K562 (cell line): ENCODE results near the gene CD44. TPM values are rescaled to one million over a fixed set of nuclear protein-coding genes. Genes with fewer than 3 reads are reported as not detected.

ENCODE experiments used
- ATAC-seq: fragments of 200-7000 bp; cut with Tn5 transposase; 3 replicates; pipeline ENCODE4 v1.9.1; 2020; ENCODE audit warnings: moderate library complexity
- BruUV-seq: library from RNA; stranded (reverse); fragments of 400-500 nt; replicated peaks from 2 replicates; lab custom pipeline; 2021; lab: Mats Ljungman, UMichigan
- CTCF ChIA-PET: fragments of 300-600 bp; formaldehyde crosslinking; extraction: SDS; loops from one replicate; lab custom pipeline; 2021; ENCODE audit warnings: low intra/inter-chr PET ratio; lab: Yijun Ruan, JAX
- POLR2A ChIA-PET: fragments of 300-600, 350-650 bp; sonication (Branson Sonifier 250); formaldehyde crosslinking; extraction: SDS; loops from one replicate; lab custom pipeline; 2021; ENCODE audit warnings: antibody characterized with exemption, inconsistent platforms; lab: Yijun Ruan, JAX
- DNase-seq, 4 experiments: peaks; one replicate each; pipeline versions ENCODE4 v3.0.0 to v3.0.0-alpha.2; 2011 to 2018; ENCODE audit warnings: low spot score in 3 of 4, mixed read lengths in 3 of 4; ENCODE audit errors: extremely low read depth in 1 of 4
- FAIRE-seq: peaks from 2 replicates; lab custom pipeline; 2011; peaks lifted over from hg19 to GRCh38; lab: Jason Lieb, UNC
- H2AFZ ChIP-seq: 2 replicates; pipeline ENCODE4 v1.6.0; 2011; ENCODE audit warnings: low read depth, low read length, control low read depth, inconsistent platforms
- H3K27ac ChIP-seq: fragments of 200-600 bp; 3 replicates; pipeline ENCODE4 v1.8.0; 2011; ENCODE audit warnings: low read depth, mild to moderate bottlenecking, control low read depth, inconsistent platforms, low read length, moderate library complexity, mixed read lengths; ENCODE audit errors: extremely low read depth
- H3K27me3 ChIP-seq, 2 experiments: fragments of 300-600 bp in 1 of 2; 2 replicates in 1 of 2; 3 replicates in 1 of 2; pipeline versions ENCODE4 v1.6.0 to v1.8.0; 2011; ENCODE audit warnings: inconsistent platforms in 2 of 2, low read length in 2 of 2, mild to moderate bottlenecking in 1 of 2, mixed read lengths in 1 of 2, moderate library complexity in 1 of 2; ENCODE audit not compliant: control insufficient read depth in 2 of 2, insufficient read depth in 2 of 2
- H3K36me3 ChIP-seq: fragments of 300-600 bp; 3 replicates; pipeline ENCODE4 v1.8.0; 2011; ENCODE audit warnings: mild to moderate bottlenecking, low read length, inconsistent platforms; ENCODE audit not compliant: control insufficient read depth, insufficient read depth
- H3K4me1 ChIP-seq, 2 experiments: fragments of 200-600 bp in 1 of 2; replicated peaks in 1 of 2; 2 replicates in 1 of 2; 3 replicates in 1 of 2; pipeline versions ENCODE4 v1.5.1 to v1.8.0; 2011; ENCODE audit warnings: inconsistent platforms in 2 of 2, low read length in 2 of 2, mild to moderate bottlenecking in 1 of 2, mixed read lengths in 1 of 2, moderate library complexity in 1 of 2; ENCODE audit not compliant: control insufficient read depth in 2 of 2, insufficient read depth in 2 of 2
- H3K4me2 ChIP-seq: 2 replicates; pipeline ENCODE4 v1.6.1; 2011; ENCODE audit warnings: low read length, control low read depth, inconsistent platforms, mixed read lengths; ENCODE audit not compliant: insufficient read depth
- H3K4me3 ChIP-seq: fragments of 200-600 bp; sonication (generic), shearing (Covaris generic); 2 replicates; pipeline ENCODE4 v1.5.1; 2016; ENCODE audit warnings: control low read depth, inconsistent platforms
- H3K79me2 ChIP-seq: fragments of 200-600 bp; 3 replicates; pipeline ENCODE4 v1.8.0; 2011; ENCODE audit warnings: low read length, inconsistent platforms; ENCODE audit not compliant: control insufficient read depth, insufficient read depth
- H3K9ac ChIP-seq, 2 experiments: 2 replicates each; pipeline versions ENCODE4 v1.6.0 to v1.6.1; 2011; ENCODE audit warnings: low read depth in 2 of 2, low read length in 2 of 2, control low read depth in 1 of 2, inconsistent platforms in 1 of 2, mild to moderate bottlenecking in 1 of 2, mixed read lengths in 1 of 2; ENCODE audit not compliant: insufficient read depth in 1 of 2
- H3K9me1 ChIP-seq: one replicate; pipeline ENCODE4 v1.6.0; 2011; ENCODE audit warnings: inconsistent platforms, mild to moderate bottlenecking, low read length, moderate library complexity; ENCODE audit not compliant: control insufficient read depth, insufficient read depth
- H3K9me3 ChIP-seq: replicated peaks from 2 replicates; pipeline ENCODE4 v1.5.1; 2011; ENCODE audit warnings: low read depth, low read length, inconsistent platforms; ENCODE audit not compliant: control insufficient read depth, insufficient read depth
- H4K20me1 ChIP-seq: replicated peaks from 2 replicates; pipeline ENCODE4 v1.6.1; 2011; ENCODE audit warnings: low read length, inconsistent platforms, mixed read lengths; ENCODE audit not compliant: control insufficient read depth, insufficient read depth
- ATF6 ChIP-seq: sonication (generic); formaldehyde crosslinking; IDR thresholded peaks from 2 replicates; pipeline ENCODE4 v1.4.0; 2020; ENCODE audit warnings: mild to moderate bottlenecking, missing genetic modification reagents
- BDP1 ChIP-seq: IDR thresholded peaks from 3 replicates; pipeline ENCODE4 v1.6.1; 2011; ENCODE audit not compliant: insufficient read length, insufficient read depth
- CHD2 ChIP-seq: IDR thresholded peaks from 2 replicates; pipeline ENCODE4 v1.6.1; 2011; ENCODE audit warnings: low read depth, low read length
- CXXC5 ChIP-seq: fragments of 250-450 bp; sonication (Bioruptor Pico); IDR thresholded peaks from 2 replicates; pipeline ENCODE4 v1.8.0; 2022; ENCODE audit warnings: inconsistent platforms, mild to moderate bottlenecking, moderate library complexity
- ELF2 ChIP-seq: fragments of 250-450 bp; sonication (Bioruptor Pico); IDR thresholded peaks from 2 replicates; pipeline ENCODE4 v1.5.0; 2021; ENCODE audit warnings: mild to moderate bottlenecking
- MEF2D ChIP-seq: conservative IDR thresholded peaks from 2 replicates; pipeline ENCODE4 v1.6.1; 2016; ENCODE audit warnings: low read depth, missing genetic modification characterization, missing compliant biosample characterization
- MTF1 ChIP-seq: fragments of 250-450 bp; sonication (Bioruptor Pico); IDR thresholded peaks from 2 replicates; pipeline ENCODE4 v1.9.0; 2021; ENCODE audit warnings: moderate library complexity, mild to moderate bottlenecking, inconsistent platforms, borderline replicate concordance
- PRPF4 ChIP-seq: fragments of 200-400 bp; formaldehyde crosslinking; IDR thresholded peaks from one replicate; pipeline ENCODE4 v1.6.1; 2017; ENCODE audit warnings: low read length, low read depth, mild to moderate bottlenecking; ENCODE audit not compliant: insufficient read depth, poor library complexity, severe bottlenecking
- RBM14 ChIP-seq: fragments of 200-400 bp; formaldehyde crosslinking; IDR thresholded peaks from 2 replicates; pipeline ENCODE4 v1.6.1; 2018; ENCODE audit warnings: low read depth, mild to moderate bottlenecking, low read length, moderate library complexity, borderline replicate concordance; ENCODE audit not compliant: insufficient read depth
- SIN3B ChIP-seq: fragments of 450-650 bp; IDR thresholded peaks from 2 replicates; pipeline ENCODE4 v1.6.1; 2017; ENCODE audit warnings: low read depth, mild to moderate bottlenecking, moderate library complexity
- SP1 ChIP-seq: sonication (generic); formaldehyde crosslinking; IDR thresholded peaks from 2 replicates; pipeline ENCODE4 v1.8.1; 2022; ENCODE audit warnings: mild to moderate bottlenecking, missing genetic modification reagents
- TBL1XR1 ChIP-seq, 2 experiments: IDR thresholded peaks; 2 replicates each; pipeline ENCODE4 v1.6.1; 2012; ENCODE audit warnings: improper control_type of control experiment in 2 of 2, low read length in 2 of 2, mild to moderate bottlenecking in 1 of 2
- TSC22D4 ChIP-seq: fragments of 450-650 bp; IDR thresholded peaks from 2 replicates; pipeline ENCODE4 v1.6.1; 2016; ENCODE audit warnings: missing genetic modification characterization, missing biosample characterization, control low read depth
- VEZF1 ChIP-seq: fragments of 200-800 bp; sonication (Bioruptor generic); IDR thresholded peaks from 2 replicates; pipeline ENCODE4 v1.6.1; 2017; ENCODE audit warnings: missing genetic modification characterization, missing compliant biosample characterization
- ZBTB49 ChIP-seq: sonication (generic); formaldehyde crosslinking; IDR thresholded peaks from 2 replicates; pipeline ENCODE4 v1.8.0; 2022; ENCODE audit warnings: missing genetic modification reagents, mild to moderate bottlenecking, borderline replicate concordance
- ZNF12 ChIP-seq: sonication (generic); formaldehyde crosslinking; IDR thresholded peaks from 2 replicates; pipeline ENCODE4 v1.4.0; 2020; ENCODE audit warnings: mild to moderate bottlenecking, missing genetic modification reagents
- ZNF24 ChIP-seq: fragments of 450-650 bp; IDR thresholded peaks from 2 replicates; pipeline ENCODE4 v1.6.1; 2016
- ZNF3 ChIP-seq: fragments of 250-450 bp; sonication (Bioruptor Pico); IDR thresholded peaks from 2 replicates; pipeline ENCODE4 v1.5.0; 2021; ENCODE audit warnings: mild to moderate bottlenecking, moderate library complexity
- ZNF583 ChIP-seq: fragments of 250-450 bp; sonication (Bioruptor Pico); IDR thresholded peaks from 2 replicates; pipeline ENCODE4 v1.4.0; 2020
- ZNF586 ChIP-seq: fragments of 450-650 bp; formaldehyde crosslinking; conservative IDR thresholded peaks from 2 replicates; pipeline ENCODE4 v1.4.0; 2020; ENCODE audit warnings: mild to moderate bottlenecking, moderate library complexity
- WGBS: fragments of 100-300 bp; shearing (Covaris generic); methylation state at CpG from one replicate; pipeline ENCODE4 v1.1.6; 2016; ENCODE audit warnings: low coverage, mixed read lengths; ENCODE audit not compliant: insufficient coverage; ENCODE audit errors: missing lambda C conversion rate; 5-methylcytosine and 5-hydroxymethylcytosine counted together
- in situ Hi-C: fragments of 300-500 bp; cut with MboI; formaldehyde crosslinking; loops from 4 replicates; pipeline ENCODE4 v1.15.0; 2018; ENCODE audit warnings: inconsistent platforms, mixed read lengths
- intact Hi-C: fragments of 100-400 bp; cut with micrococcal nuclease; formaldehyde crosslinking; loops from 2 replicates; pipeline ENCODE4 v1.14.2; 2022
- polyA plus RNA-seq, 8 experiments: library from polyadenylated mRNA; depleted of rRNA in 4 of 8; stranded (reverse) in 5 of 8; unstranded in 3 of 8; fragments of >200 nt; fragmentation: Nextera tagmentation in 2 of 8; fragmentation: Illumina TruSeq in 1 of 8; extraction: Ambion mirVana in 2 of 8; extraction: Trizol in 1 of 8; gene quantifications; 2 replicates each; pipeline versions ENCODE4 v1.2.1 to v1.2.3, GENCODE V29; 2011 to 2014; ENCODE audit warnings: inconsistent platforms in 1 of 8, missing spikeins in 1 of 8
- total RNA-seq, 7 experiments: library from RNA; depleted of rRNA in 6 of 7; stranded (reverse); fragments of >200 nt in 6 of 7; fragmentation: Illumina TruSeq in 2 of 7; extraction: Trizol in 2 of 7; gene quantifications; 2 replicates each; pipeline versions ENCODE4 v1.2.1 to v1.2.3, GENCODE V29; 2011 to 2021; ENCODE audit warnings: low replicate concordance in 1 of 7

CD44 gene
- total and polyA plus RNA-seq, 9 of the 15 experiments (the other 6 are each of a cell fraction or from before 2014, with no cell fraction given): 1.2 to 13.9 (median 3.0) TPM

- POLR2A ChIA-PET: no interaction called here
- H3K9ac ChIP-seq: no peak overlapping the region
- no TSS peak for BruUV-seq
- CTCF ChIA-PET: no interaction called here
- H3K27me3 ChIP-seq: peaks cover 2 to 10% of the 10 kb centered on the region in 2 experiments; a peak in 1 of 5 replicates
- H3K9me1 ChIP-seq: no peaks in the 10 kb centered on the region
- no peaks in the 10 kb centered on the region; the same call in 1 of the 2 replicates for H4K20me1 ChIP-seq
- ATAC-seq: no peak
- no peaks in the 10 kb centered on the region for H3K79me2 ChIP-seq
- no peak for DNase-seq
- H3K27ac ChIP-seq: no peak overlapping the region
- H3K4me3 ChIP-seq: no peak overlapping the region
- no peak overlapping the region for H3K4me2 ChIP-seq
- in situ Hi-C loops: no loop called here
- no peaks in the 10 kb centered on the region for H3K4me1 ChIP-seq
- no peaks in the 10 kb centered on the region for H3K9me3 ChIP-seq
- FAIRE-seq: no peak
- H2AFZ ChIP-seq: no peak overlapping the region
- intact Hi-C loops: no loop called here
- TF ChIP-seq ATF6 (CRISPR knock-in tag): no peak
- no peak for TF ChIP-seq VEZF1 (CRISPR knock-in tag)
- no peak for TF ChIP-seq PRPF4
- TF ChIP-seq ZNF3 (CRISPR knock-in tag): no peak
- no peak for TF ChIP-seq SIN3B
- no peak for TF ChIP-seq ZNF12 (CRISPR knock-in tag)
- TF ChIP-seq SP1 (CRISPR knock-in tag): no peak
- TF ChIP-seq MEF2D (tag): no peak
- no peak for TF ChIP-seq ZNF583 (CRISPR knock-in tag)
- TF ChIP-seq CXXC5 (CRISPR knock-in tag): no peak
- TF ChIP-seq ZNF586 (CRISPR knock-in tag): no peak
- no peak for TF ChIP-seq MTF1 (CRISPR knock-in tag)
- TF ChIP-seq BDP1: no peak
- no peak for TF ChIP-seq ZNF24
- TF ChIP-seq TBL1XR1 (IDR thresholded peaks at IDR 0.05; ENCODE audit: low read length in 2 of 2): no peak
- no peak for TF ChIP-seq TSC22D4 (tag)
- no peak for TF ChIP-seq RBM14
- TF ChIP-seq CHD2: no peak
- TF ChIP-seq ZBTB49 (CRISPR knock-in tag): no peak
- no peak for TF ChIP-seq ELF2 (CRISPR knock-in tag)
- H3K36me3 ChIP-seq: no peaks in the 10 kb centered on the region
- 0% methylated on average over 1 of the region's 1 CpG for WGBS
Measured at GRCh38 chr11:35218956-35219355, 80.0 kb downstream of the CD44 start.
